ENCODE measurements around the gene TTC39A. TPM values are rescaled to one million over a fixed set of nuclear protein-coding genes. Genes with fewer than 3 reads are reported as not detected.
A peak's percentile ranks its signal among the peaks of the same experiment; 100 is the strongest.

TTC39A gene
- total RNA-seq, 2 donors from 2014 or later: 12.8 to 20.7 TPM

- no peaks in the 10 kb centered on the region for H3K9me3 ChIP-seq (ENCODE audit: control insufficient read depth, low read length)
- Mint-ChIP-seq H3K4me3 (no peak overlapping the region), H3K27me3 (ENCODE audit: insufficient read depth) (peaks cover 22% of the 10 kb centered on the region), H3K4me1 (peaks cover 26% of the 10 kb centered on the region), H3K9me3 (no peaks in the 10 kb centered on the region), H3K36me3 (ENCODE audit: low read depth) (no peaks in the 10 kb centered on the region), H3K27ac (no peak overlapping the region)
- no peak overlapping the region for H3K4me3 ChIP-seq (ENCODE audit: low read length)
- peaks cover 29% of the 10 kb centered on the region for H3K27me3 ChIP-seq (ENCODE audit: control insufficient read depth, insufficient read depth, low read length, poor library complexity, severe bottlenecking)
- no peak overlapping the region for H3K9ac ChIP-seq (ENCODE audit: extremely low read depth, low read length, poor library complexity, severe bottlenecking)
- H3K27ac ChIP-seq (ENCODE audit: low read depth, low read length): no peak overlapping the region
- 93 to 100% methylated on average over 5 to 9 of the region's 9 CpGs for WGBS, 2 experiments (ENCODE audit: insufficient coverage in 1 of 2, insufficient read length in 1 of 2)
- H3K36me3 ChIP-seq (ENCODE audit: control insufficient read depth, insufficient read depth, low read length): no peaks in the 10 kb centered on the region
- TF ChIP-seq CTCF (conservative IDR thresholded peaks at IDR 0.05): no peak
- peaks cover 4% of the 10 kb centered on the region for H3K4me1 ChIP-seq (ENCODE audit: control insufficient read depth, insufficient read depth, low read length)
- no peak for DNase-seq
Measured at GRCh38 chr1:51342591-51343206, 12.3 kb upstream of the TTC39A start.

GRCh38 chr1:51341876-51342496, 11.6 kb upstream of the TTC39A start:
- Histone ChIP-seq H3K36me3 (ENCODE audit: control insufficient read depth, insufficient read depth, low read length) (no peaks in the 10 kb centered on the region), H3K27ac (ENCODE audit: low read depth, low read length) (no peak overlapping the region), H3K27me3 (ENCODE audit: control insufficient read depth, insufficient read depth, low read length, poor library complexity, severe bottlenecking) (peaks cover 29% of the 10 kb centered on the region), H3K4me1 (ENCODE audit: control insufficient read depth, insufficient read depth, low read length) (peaks cover 4% of the 10 kb centered on the region), H3K4me3 (ENCODE audit: low read length) (no peak overlapping the region), H3K9ac (ENCODE audit: extremely low read depth, low read length, poor library complexity, severe bottlenecking) (no peak overlapping the region), H3K9me3 (ENCODE audit: control insufficient read depth, low read length) (no peaks in the 10 kb centered on the region)
- Mint-ChIP-seq H3K4me1 (peaks cover 26% of the 10 kb centered on the region), H3K9me3 (no peaks in the 10 kb centered on the region), H3K27ac (peak overlapping the region; percentile 52), H3K27me3 (ENCODE audit: insufficient read depth) (peaks cover 22% of the 10 kb centered on the region), H3K4me3 (no peak overlapping the region), H3K36me3 (ENCODE audit: low read depth) (no peaks in the 10 kb centered on the region)
- no peak for DNase-seq
- TF ChIP-seq CTCF (conservative IDR thresholded peaks at IDR 0.05): peak; percentile 30
- 90 to 93% methylated on average over 2 to 4 of the region's 4 CpGs for WGBS, 2 experiments (ENCODE audit: insufficient coverage in 1 of 2, insufficient read length in 1 of 2)

- Mint-ChIP-seq H3K4me1 (peaks cover 17% of the 10 kb centered on the region), H3K9me3 (no peaks in the 10 kb centered on the region), H3K27ac (no peak overlapping the region), H3K4me3 (no peak overlapping the region), H3K36me3 (ENCODE audit: low read depth) (no peaks in the 10 kb centered on the region), H3K27me3 (ENCODE audit: insufficient read depth) (peaks cover 20% of the 10 kb centered on the region)
- WGBS, 2 experiments (ENCODE audit: insufficient coverage in 1 of 2, insufficient read length in 1 of 2): 96 to 100% methylated on average over 5 to 6 of the region's 6 CpGs
- peak; percentile 58 for DNase-seq
- no peak overlapping the region for H3K9ac ChIP-seq (ENCODE audit: extremely low read depth, low read length, poor library complexity, severe bottlenecking)
- no peak for TF ChIP-seq CTCF (conservative IDR thresholded peaks at IDR 0.05)
- peaks cover 4% of the 10 kb centered on the region for H3K4me1 ChIP-seq (ENCODE audit: control insufficient read depth, insufficient read depth, low read length)
- no peak overlapping the region for H3K27ac ChIP-seq (ENCODE audit: low read depth, low read length)
- peaks cover 27% of the 10 kb centered on the region for H3K27me3 ChIP-seq (ENCODE audit: control insufficient read depth, insufficient read depth, low read length, poor library complexity, severe bottlenecking)
- H3K4me3 ChIP-seq (ENCODE audit: low read length): no peak overlapping the region
- H3K36me3 ChIP-seq (ENCODE audit: control insufficient read depth, insufficient read depth, low read length): no peaks in the 10 kb centered on the region
- no peaks in the 10 kb centered on the region for H3K9me3 ChIP-seq (ENCODE audit: control insufficient read depth, low read length)
Measured at GRCh38 chr1:51340380-51340779, 10.0 kb upstream of the TTC39A start.
